PC-3 (cell line): ENCODE data around the gene ANTKMT.

ENCODE experiments used
- CTCF ChIP-seq: fragments of 300-600 bp; sonication (generic); conservative IDR thresholded peaks from 2 replicates; pipeline ENCODE4 v1.5.1; 2017; ENCODE audit warnings: antibody characterized with exemption, low read depth, mild to moderate bottlenecking, low read length
- EZH2phosphoT487 ChIP-seq: fragments of 300-600 bp; sonication (generic); IDR thresholded peaks from 2 replicates; pipeline ENCODE4 v1.6.1; 2018; ENCODE audit warnings: mild to moderate bottlenecking, antibody characterized with exemption, low read length, borderline replicate concordance

GRCh38 chr16:741986-742629 lies 21.2 kb downstream of the ANTKMT start:
- TF ChIP-seq CTCF, result no peak
- TF ChIP-seq EZH2phosphoT487, result no peak
